ENCODE data around the gene TEAD2.

The TEAD2 gene

GRCh38 chr19:49297403-49297802, 64.8 kb downstream of the TEAD2 start:
- DNase-seq (ENCODE audit: extremely low spot score, insufficient read length, low read depth): no peak
- no peak for FAIRE-seq

GRCh38 chr19:49295208-49295880, 66.9 kb downstream of the TEAD2 start:
- no peak for FAIRE-seq

GRCh38 chr19:49294401-49294800, 67.8 kb downstream of the TEAD2 start:
- FAIRE-seq (no peak), DNase-seq (ENCODE audit: extremely low spot score, insufficient read length, low read depth) (no peak)

More at GRCh38 chr19:49295208-49295880, 66.9 kb downstream of the TEAD2 start:
- DNase-seq (ENCODE audit: extremely low spot score, insufficient read length, low read depth): no peak

Data from GM18507 (cell line).